HepG2 (cell line): ENCODE measurements around the gene TNFSF13. TPM values are rescaled to one million over a fixed set of nuclear protein-coding genes. Genes with fewer than 3 reads are reported as not detected.
A peak's percentile ranks its signal among the peaks of the same experiment; 100 is the strongest.

Experiments used
- FOXA1 ChIP-seq, 2 experiments: fragments of 450-650 bp in 1 of 2; sonication (generic) in 1 of 2; formaldehyde crosslinking in 1 of 2; IDR thresholded peaks; 2 replicates each; pipeline versions ENCODE4 v1.4.0 to v1.6.1; 2016 to 2020; ENCODE audit warnings: missing genetic modification reagents in 1 of 2
- FOXA3 ChIP-seq: IDR thresholded peaks from 2 replicates; pipeline ENCODE4 v1.6.1; 2016; ENCODE audit warnings: missing genetic modification reagents, missing compliant biosample characterization
- HIVEP1 ChIP-seq: sonication (generic); formaldehyde crosslinking; IDR thresholded peaks from 2 replicates; pipeline ENCODE4 v1.4.0; 2020; ENCODE audit warnings: mild to moderate bottlenecking, missing genetic modification reagents
- HMGXB4 ChIP-seq, 2 experiments: sonication (generic) in 1 of 2; formaldehyde crosslinking in 1 of 2; IDR thresholded peaks; 2 replicates each; pipeline versions ENCODE4 v1.4.0 to v1.6.1; 2018 to 2020; ENCODE audit warnings: missing genetic modification reagents in 2 of 2, borderline replicate concordance in 1 of 2, low read depth in 1 of 2, mild to moderate bottlenecking in 1 of 2, missing biosample characterization in 1 of 2
- HNRNPUL1 ChIP-seq: fragments of 200-400 bp; formaldehyde crosslinking; IDR thresholded peaks from 2 replicates; pipeline ENCODE4 v1.6.1; 2017; ENCODE audit warnings: low read depth, mild to moderate bottlenecking, low read length, moderate library complexity
- NCOA1 ChIP-seq: sonication (generic); formaldehyde crosslinking; IDR thresholded peaks from 2 replicates; pipeline ENCODE4 v1.9.0; 2021; ENCODE audit warnings: missing genetic modification reagents
- PHF8 ChIP-seq: sonication (generic); formaldehyde crosslinking; IDR thresholded peaks from 2 replicates; pipeline ENCODE4 v1.5.0; 2020; ENCODE audit warnings: missing genetic modification reagents
- RAD51 ChIP-seq: fragments of 450-650 bp; IDR thresholded peaks from 2 replicates; pipeline ENCODE4 v1.6.1; 2016; ENCODE audit warnings: borderline replicate concordance
- SNAPC2 ChIP-seq: sonication (generic); formaldehyde crosslinking; IDR thresholded peaks from 2 replicates; pipeline ENCODE4 v1.8.1; 2022; ENCODE audit warnings: mild to moderate bottlenecking, missing genetic modification reagents
- SOX13 ChIP-seq, 3 experiments: fragments of 450-650 bp in 1 of 3; sonication (generic) in 1 of 3; formaldehyde crosslinking in 1 of 3; IDR thresholded peaks in 2 of 3; conservative IDR thresholded peaks in 1 of 3; 2 replicates each; pipeline versions ENCODE4 v1.5.0 to v1.6.1; 2016 to 2020; ENCODE audit warnings: antibody characterized with exemption in 1 of 3, mild to moderate bottlenecking in 1 of 3, missing compliant biosample characterization in 1 of 3, missing genetic modification reagents in 1 of 3, moderate library complexity in 1 of 3
- ZBTB10 ChIP-seq: sonication (generic); formaldehyde crosslinking; IDR thresholded peaks from 2 replicates; pipeline ENCODE4 v1.4.0; 2020; ENCODE audit warnings: missing genetic modification reagents, borderline replicate concordance
- ZBTB14 ChIP-seq: sonication (generic); formaldehyde crosslinking; IDR thresholded peaks from 2 replicates; pipeline ENCODE4 v1.4.0; 2020; ENCODE audit warnings: missing genetic modification reagents
- ZBTB21 ChIP-seq: sonication (generic); formaldehyde crosslinking; IDR thresholded peaks from 2 replicates; pipeline ENCODE4 v1.4.0; 2020; ENCODE audit warnings: missing genetic modification reagents
- ZBTB39 ChIP-seq: sonication (generic); formaldehyde crosslinking; IDR thresholded peaks from 2 replicates; pipeline ENCODE4 v1.5.0; 2020; ENCODE audit warnings: missing genetic modification reagents
- ZFAT ChIP-seq: sonication (generic); formaldehyde crosslinking; conservative IDR thresholded peaks from 2 replicates; pipeline ENCODE4 v1.8.1; 2023; ENCODE audit warnings: missing genetic modification reagents, inconsistent platforms
- ZNF431 ChIP-seq: sonication (generic); formaldehyde crosslinking; IDR thresholded peaks from 2 replicates; pipeline ENCODE4 v1.9.0; 2022; ENCODE audit warnings: missing genetic modification reagents, low read depth, mild to moderate bottlenecking, borderline replicate concordance
- ZNF446 ChIP-seq: sonication (generic); formaldehyde crosslinking; IDR thresholded peaks from 2 replicates; pipeline ENCODE4 v1.5.0; 2020; ENCODE audit warnings: mild to moderate bottlenecking, missing genetic modification reagents
- ZNF567 ChIP-seq: sonication (generic); formaldehyde crosslinking; IDR thresholded peaks from 2 replicates; pipeline ENCODE4 v1.8.1; 2023; ENCODE audit warnings: mild to moderate bottlenecking, missing genetic modification reagents, borderline replicate concordance
- ZNF598 ChIP-seq: sonication (generic); formaldehyde crosslinking; IDR thresholded peaks from 2 replicates; pipeline ENCODE4 v1.5.1; 2020; ENCODE audit warnings: mild to moderate bottlenecking, missing genetic modification reagents, borderline replicate concordance
- ZSCAN21 ChIP-seq: sonication (generic); formaldehyde crosslinking; IDR thresholded peaks from 2 replicates; pipeline ENCODE4 v1.8.0; 2022; ENCODE audit warnings: mild to moderate bottlenecking, missing genetic modification reagents, moderate library complexity, borderline replicate concordance
- polyA plus RNA-seq, 8 experiments: library from polyadenylated mRNA; depleted of rRNA in 3 of 8; stranded (reverse) in 7 of 8; unstranded in 1 of 8; fragments of >200 nt; fragmentation: Illumina TruSeq in 4 of 8; extraction: Trizol in 4 of 8; gene quantifications; 2 replicates each; pipeline versions ENCODE4 v1.2.1 to v1.2.3, GENCODE V29; 2011 to 2016; ENCODE audit warnings: low read depth in 4 of 8, missing spikeins in 1 of 8, mixed read lengths in 1 of 8; ENCODE audit not compliant: insufficient read depth in 1 of 8
- total RNA-seq, 5 experiments: library from RNA; depleted of rRNA; stranded (reverse); fragments of >200 nt; fragmentation: Illumina TruSeq; extraction: Trizol; gene quantifications; 2 replicates each; pipeline ENCODE4 v1.2.3, GENCODE V29; 2016; ENCODE audit warnings: low read depth in 1 of 5

Gene TNFSF13
- total and polyA plus RNA-seq, 2 of the 13 experiments (the other 11 are each of a cell fraction or from before 2014, with no cell fraction given), result 2.5 to 3.3 TPM

GRCh38 chr17:7572588-7573323, 14.2 kb downstream of the TNFSF13 start (continued):
- TF ChIP-seq ZSCAN21 (CRISPR knock-in tag), result no peak
- peak; percentile 21; the same call in 1 of the 2 replicates for TF ChIP-seq ZNF567 (CRISPR knock-in tag)
- TF ChIP-seq RAD51, result no peak
- TF ChIP-seq SOX13 (IDR thresholded peaks at IDR 0.05), result no peak
- TF ChIP-seq SOX13 (CRISPR knock-in tag; conservative IDR thresholded peaks at IDR 0.05 in 1 of 2, IDR thresholded peaks at IDR 0.05 in 1 of 2), result peak; percentile 3 to 84; a peak in 1 of 4 replicates
- TF ChIP-seq ZBTB39 (CRISPR knock-in tag), result peak; percentile 23; the same call in 1 of the 2 replicates
- TF ChIP-seq ZNF446 (CRISPR knock-in tag), result peak; percentile 56; the same call in 1 of the 2 replicates
- TF ChIP-seq ZNF598 (CRISPR knock-in tag), result no peak
- TF ChIP-seq HMGXB4 (CRISPR knock-in tag; IDR thresholded peaks at IDR 0.05; ENCODE audit: borderline replicate concordance in 1 of 2, low read depth in 1 of 2), result no peak
- TF ChIP-seq ZBTB21 (CRISPR knock-in tag), result peak; percentile 6; the same call in 1 of the 2 replicates
- TF ChIP-seq HNRNPUL1, result no peak
- peak; percentile 61; the same call in 1 of the 2 replicates for TF ChIP-seq PHF8
- no peak for TF ChIP-seq ZBTB14 (CRISPR knock-in tag)
- no peak for TF ChIP-seq ZBTB10 (CRISPR knock-in tag)
- TF ChIP-seq SNAPC2, result no peak
- no peak for TF ChIP-seq FOXA1 (IDR thresholded peaks at IDR 0.05)
- TF ChIP-seq FOXA1 (CRISPR knock-in tag; IDR thresholded peaks at IDR 0.05), result no peak
- TF ChIP-seq ZNF431 (CRISPR knock-in tag), result no peak
- no peak for TF ChIP-seq NCOA1 (CRISPR knock-in tag)
- TF ChIP-seq ZFAT, result no peak
- 0 out of 2 replicates have a peak, but pooled peaks have one; percentile 41 for TF ChIP-seq FOXA3 (CRISPR knock-in tag)
- TF ChIP-seq HIVEP1 (CRISPR knock-in tag), result peak; percentile 27; the same call in 1 of the 2 replicates
